Body of pancreas (tissue), 4 donors: ENCODE data around the gene ANTXRL. TPM values are rescaled to one million over a fixed set of nuclear protein-coding genes. Genes with fewer than 3 reads are reported as not detected.

Experiments used
- ATAC-seq: fragments of 150-250 bp; one replicate; pipeline ENCODE4 v1.9.1; 2016
- DNase-seq, 4 donors: peaks; one replicate each; pipeline ENCODE4 v3.0.0-alpha.2; 2019
- H3K27ac ChIP-seq, 4 donors: fragments of 200-600 bp; sonication (generic); 1 replicate in 3 of 4; 2 replicates in 1 of 4; pipeline versions ENCODE4 v1.5.1 to v1.6.1; 2016 to 2019; ENCODE audit warnings: mild to moderate bottlenecking in 1 of 4, mixed read lengths in 1 of 4, moderate library complexity in 1 of 4
- H3K27me3 ChIP-seq, 2 donors: fragments of 200-600 bp; sonication (generic); one replicate each; pipeline ENCODE4 v1.6.0; 2016; ENCODE audit warnings: mild to moderate bottlenecking in 1 of 2
- H3K36me3 ChIP-seq, 2 donors: fragments of 200-600 bp; sonication (generic); replicated peaks in 1 of 2; 2 replicates each; pipeline ENCODE4 v1.5.1; 2016; ENCODE audit warnings: low read depth in 2 of 2; ENCODE audit not compliant: insufficient read depth in 1 of 2
- H3K4me1 ChIP-seq: fragments of 200-600 bp; sonication (generic); one replicate; pipeline ENCODE4 v1.6.0; 2016
- H3K4me3 ChIP-seq, 2 donors: fragments of 200-600 bp; sonication (generic); 1 replicate in 1 of 2; 2 replicates in 1 of 2; pipeline ENCODE4 v1.5.1; 2016 to 2019
- H3K9me3 ChIP-seq, 3 donors: fragments of 200-600 bp; sonication (generic); 1 replicate in 2 of 3; 2 replicates in 1 of 3; pipeline ENCODE4 v1.5.1; 2016
- POLR2A ChIP-seq, 3 donors: fragments of 450-650 bp; IDR thresholded peaks; one replicate each; pipeline ENCODE4 v1.6.1; 2016; ENCODE audit warnings: antibody characterized with exemption in 3 of 3, mild to moderate bottlenecking in 2 of 3
- WGBS, 2 donors: methylation state at CpG; one replicate each; pipeline ENCODE4 v1.1.5; 2017; 5-methylcytosine and 5-hydroxymethylcytosine counted together
- intact Hi-C: fragments of 100-400 bp; cut with DNase I; formaldehyde crosslinking; loops from one replicate; pipeline ENCODE4 v1.15.1; 2023
- total RNA-seq, 2 donors: library from RNA; depleted of rRNA; stranded (reverse); fragments of >200 nt; gene quantifications; one replicate each; pipeline ENCODE4 v1.1.0, GENCODE V29; 2016
- TF ChIP-seq, protein P1 (sequence below), 7 experiments: fragments of 450-650 bp in 4 of 7; fragments of 200-600 bp in 3 of 7; sonication (generic) in 3 of 7; IDR thresholded peaks; one replicate each; pipeline ENCODE4 v1.5.1; 2016 to 2019; ENCODE audit warnings: antibody characterized with exemption in 7 of 7

Gene ANTXRL
- total RNA-seq, result not detected

GRCh38 chr10:46286991-46287693 lies at the start of gene ANTXRL:
Gene ANTXRL (plus strand): TSS chr10:46286997. CDS start chr10:46287263, 266 bp downstream.
- Histone ChIP-seq H3K27me3 (no peaks in the 10 kb centered on the region), H3K9me3 (no peaks in the 10 kb centered on the region), H3K36me3 (no peaks in the 10 kb centered on the region), H3K27ac (no peak within 1 kb of the TSS), H3K4me3 (no peak within 1 kb of the TSS), H3K4me1 (peaks cover 27% of the 10 kb centered on the region)
- ATAC-seq (no peak), DNase-seq (no peak)
- intact Hi-C loops, result no loop called here
- WGBS, 2 donors, result 94 to 98% methylated on average over 3 to 8 of the region's 8 CpGs
- TF ChIP-seq, protein P1, sequence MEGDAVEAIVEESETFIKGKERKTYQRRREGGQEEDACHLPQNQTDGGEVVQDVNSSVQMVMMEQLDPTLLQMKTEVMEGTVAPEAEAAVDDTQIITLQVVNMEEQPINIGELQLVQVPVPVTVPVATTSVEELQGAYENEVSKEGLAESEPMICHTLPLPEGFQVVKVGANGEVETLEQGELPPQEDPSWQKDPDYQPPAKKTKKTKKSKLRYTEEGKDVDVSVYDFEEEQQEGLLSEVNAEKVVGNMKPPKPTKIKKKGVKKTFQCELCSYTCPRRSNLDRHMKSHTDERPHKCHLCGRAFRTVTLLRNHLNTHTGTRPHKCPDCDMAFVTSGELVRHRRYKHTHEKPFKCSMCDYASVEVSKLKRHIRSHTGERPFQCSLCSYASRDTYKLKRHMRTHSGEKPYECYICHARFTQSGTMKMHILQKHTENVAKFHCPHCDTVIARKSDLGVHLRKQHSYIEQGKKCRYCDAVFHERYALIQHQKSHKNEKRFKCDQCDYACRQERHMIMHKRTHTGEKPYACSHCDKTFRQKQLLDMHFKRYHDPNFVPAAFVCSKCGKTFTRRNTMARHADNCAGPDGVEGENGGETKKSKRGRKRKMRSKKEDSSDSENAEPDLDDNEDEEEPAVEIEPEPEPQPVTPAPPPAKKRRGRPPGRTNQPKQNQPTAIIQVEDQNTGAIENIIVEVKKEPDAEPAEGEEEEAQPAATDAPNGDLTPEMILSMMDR (IDR thresholded peaks at IDR 0.05), result no peak
- no peak for TF ChIP-seq POLR2A (IDR thresholded peaks at IDR 0.05)

- DNase-seq (no peak), ATAC-seq (no peak)
- no peaks in the 10 kb centered on the region for H3K4me1 ChIP-seq
- no peak overlapping the region for H3K4me3 ChIP-seq
- TF ChIP-seq, protein P1 (IDR thresholded peaks at IDR 0.05), result no peak
- TF ChIP-seq POLR2A (IDR thresholded peaks at IDR 0.05), result no peak
- 68 to 84% methylated on average over 3 of the region's 3 CpGs for WGBS, 2 donors
- no peaks in the 10 kb centered on the region for H3K9me3 ChIP-seq
- no peaks in the 10 kb centered on the region for H3K36me3 ChIP-seq
- intact Hi-C loops, result no loop called here
- no peaks in the 10 kb centered on the region for H3K27me3 ChIP-seq
- H3K27ac ChIP-seq, result no peak overlapping the region
Observed at GRCh38 chr10:46237815-46238510, 48.8 kb upstream of the ANTXRL start.

DNA sequence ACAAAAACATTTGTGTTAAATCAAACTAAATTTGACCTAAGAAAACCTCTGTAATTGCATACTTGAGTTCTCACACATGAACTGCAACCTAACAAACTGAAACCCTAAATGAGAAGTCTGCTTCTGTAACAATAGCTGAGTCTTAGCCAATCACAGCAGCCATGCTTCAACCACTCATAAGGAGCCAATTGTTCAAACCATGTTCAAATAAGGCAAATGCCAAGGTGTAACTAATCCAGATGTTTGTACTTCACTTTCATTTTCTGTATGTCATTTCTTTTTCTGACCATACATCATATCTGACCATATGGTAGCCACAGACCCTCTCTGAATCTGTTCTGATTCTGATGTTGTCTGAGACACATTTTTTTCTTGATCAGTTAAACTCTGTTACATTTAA lies 47.5 kb upstream of the ANTXRL start:
- Histone ChIP-seq H3K9me3 (no peaks in the 10 kb centered on the region), H3K27ac (no peak overlapping the region), H3K4me3 (no peak overlapping the region), H3K27me3 (no peaks in the 10 kb centered on the region), H3K36me3 (no peaks in the 10 kb centered on the region), H3K4me1 (no peaks in the 10 kb centered on the region)
- intact Hi-C loops, result no loop called here
- ATAC-seq, result no peak
- no peak for DNase-seq
- no peak for TF ChIP-seq POLR2A (IDR thresholded peaks at IDR 0.05)
- TF ChIP-seq, protein P1 (IDR thresholded peaks at IDR 0.05), result no peak

DNA sequence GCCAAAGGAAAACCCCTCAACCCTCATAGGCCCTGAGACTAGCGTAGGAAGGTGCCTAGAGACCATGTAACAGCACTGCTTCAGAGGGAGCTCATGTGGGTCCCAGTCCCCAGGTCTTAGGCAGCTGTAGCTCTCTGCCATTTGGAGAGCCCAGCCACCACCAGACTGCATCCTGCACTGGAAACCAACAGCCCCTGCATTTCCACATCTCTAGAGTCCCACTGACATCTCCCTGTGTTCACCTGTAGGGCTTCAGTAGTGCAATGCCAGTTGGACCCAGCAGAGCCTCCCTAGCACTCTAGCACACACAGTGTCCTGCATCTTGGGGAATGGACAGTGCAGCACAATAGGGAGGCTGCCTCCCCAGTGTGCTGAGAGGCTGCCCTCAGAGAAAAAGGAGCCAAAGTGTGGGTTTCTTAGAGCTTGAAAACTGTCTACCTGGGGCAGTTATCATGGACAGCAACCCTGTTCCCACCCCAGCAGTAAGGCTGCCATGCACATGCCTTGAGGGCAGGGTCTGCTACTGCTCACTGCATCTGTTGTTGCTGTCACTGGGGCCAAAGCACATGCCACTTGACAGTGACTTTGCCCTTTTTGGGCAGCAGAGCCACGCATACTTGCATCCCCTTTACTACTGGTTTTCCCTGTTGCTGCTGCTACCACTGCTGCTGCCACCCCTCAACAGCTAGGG lies 46.7 kb upstream of the ANTXRL start:
- Histone ChIP-seq H3K27me3 (no peaks in the 10 kb centered on the region), H3K9me3 (no peaks in the 10 kb centered on the region), H3K4me1 (no peaks in the 10 kb centered on the region), H3K36me3 (no peaks in the 10 kb centered on the region), H3K27ac (no peak overlapping the region), H3K4me3 (no peak overlapping the region)
- intact Hi-C loops, result loop anchor here (10.0 kb wide), 1 partner anchor 55 kb away; no protein-coding TSS in a partner anchor
- no peak for DNase-seq
- WGBS, 2 donors, result 65 to 89% methylated on average over 1 to 2 of the region's 2 CpGs
- TF ChIP-seq, protein P1 (IDR thresholded peaks at IDR 0.05), result no peak
- no peak for TF ChIP-seq POLR2A (IDR thresholded peaks at IDR 0.05)
- no peak for ATAC-seq
